ENCODE data around the gene COLQ.
A peak's percentile ranks its signal among the peaks of the same experiment; 100 is the strongest.
"Not testable (repeated sequence)": the region's sequence is repeated elsewhere in the genome, so short reads cannot be mapped to it uniquely, and the experiment has no call there.

The COLQ gene

DNA sequence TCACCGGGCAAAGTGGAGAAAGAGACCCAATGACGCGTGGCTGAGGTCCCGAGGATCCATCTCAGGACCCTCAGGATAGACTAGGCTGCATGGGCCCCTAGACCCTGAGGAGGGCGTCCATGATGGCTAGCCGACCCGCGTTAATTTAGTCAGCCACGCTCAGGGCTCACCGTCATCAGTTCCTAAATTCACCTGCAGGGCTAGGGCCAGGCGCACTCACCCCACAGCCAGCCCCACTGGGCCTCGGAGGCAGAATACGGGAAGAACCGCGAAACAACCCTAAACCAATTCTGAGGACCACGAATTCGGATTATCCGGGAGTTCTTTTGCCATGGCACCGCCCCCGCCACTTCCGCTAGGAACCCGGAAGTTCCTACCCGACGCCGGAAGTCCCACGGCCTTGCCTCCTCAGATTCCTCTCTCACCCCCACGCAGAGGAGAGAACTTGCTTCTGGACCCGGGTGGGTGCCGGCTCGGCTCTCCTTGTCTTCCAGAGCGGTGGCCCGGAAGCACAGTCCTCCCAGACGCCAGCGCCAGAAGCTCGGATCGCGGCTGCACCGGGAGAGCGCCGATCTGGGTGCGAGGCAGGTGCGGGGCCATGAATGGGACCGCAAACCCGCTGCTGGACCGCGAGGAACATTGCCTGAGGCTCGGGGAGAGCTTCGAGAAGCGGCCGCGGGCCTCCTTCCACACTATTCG, 94.2 kb downstream of the COLQ start, which contains the start of the genes EAF1 and METTL6:
TSS of gene EAF1 (plus strand) at position 417 of the 699 bp plus-strand sequence. CDS start at position 599, 182 bp downstream.
TSS of gene METTL6 (minus strand) at position 363 of the 699 bp plus-strand sequence. CDS start 1,033 bp downstream, outside the sequence.
- DNase-seq (ENCODE audit: low spot score) = peak; percentile 70

DNA sequence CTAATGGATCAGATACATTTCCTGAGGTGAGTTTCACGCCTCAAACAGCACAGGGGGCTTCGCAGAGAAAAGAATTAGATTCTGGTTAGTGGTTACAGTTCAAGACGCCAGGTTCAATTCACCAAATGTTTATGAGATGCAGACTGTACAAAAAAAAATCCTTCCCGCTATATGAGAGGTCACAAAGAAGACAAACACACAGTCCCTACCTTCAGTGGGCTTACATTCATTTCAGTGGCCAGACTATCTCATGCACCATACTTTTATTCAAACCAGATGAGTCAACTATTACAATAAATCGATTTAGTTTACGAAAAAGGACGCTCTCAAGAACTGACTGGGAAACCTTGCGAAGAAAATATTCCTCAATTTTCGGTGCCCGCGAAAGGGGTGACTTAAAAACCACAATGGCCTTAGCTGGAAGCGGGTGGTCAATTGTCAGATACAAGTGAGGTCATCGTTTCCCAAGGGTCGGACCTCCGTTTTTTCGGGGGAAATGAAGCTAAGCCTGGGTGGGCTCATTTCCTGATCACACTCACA, 94.9 kb downstream of the COLQ start:
- DNase-seq (ENCODE audit: low spot score) = no peak

DNA sequence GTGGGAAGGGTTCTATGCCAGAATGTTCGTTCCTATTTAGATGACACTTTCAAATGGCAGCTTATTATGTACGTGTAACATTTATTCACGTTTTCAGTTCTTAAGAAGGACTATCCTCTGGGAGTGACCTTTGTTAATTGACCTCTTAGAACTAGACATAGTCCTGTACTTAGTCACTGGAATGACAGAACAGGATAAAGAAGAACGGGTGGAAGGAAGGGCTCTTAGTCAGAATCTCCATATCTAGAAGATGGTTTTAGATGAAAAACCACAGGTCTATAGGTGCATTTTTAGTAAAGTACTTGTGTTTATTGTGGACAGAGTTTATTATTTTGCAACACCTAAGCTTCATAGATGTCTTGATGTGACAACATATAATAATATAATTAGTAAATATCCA, 100.6 kb downstream of the COLQ start:
- no peak for DNase-seq (ENCODE audit: low spot score)

DNA sequence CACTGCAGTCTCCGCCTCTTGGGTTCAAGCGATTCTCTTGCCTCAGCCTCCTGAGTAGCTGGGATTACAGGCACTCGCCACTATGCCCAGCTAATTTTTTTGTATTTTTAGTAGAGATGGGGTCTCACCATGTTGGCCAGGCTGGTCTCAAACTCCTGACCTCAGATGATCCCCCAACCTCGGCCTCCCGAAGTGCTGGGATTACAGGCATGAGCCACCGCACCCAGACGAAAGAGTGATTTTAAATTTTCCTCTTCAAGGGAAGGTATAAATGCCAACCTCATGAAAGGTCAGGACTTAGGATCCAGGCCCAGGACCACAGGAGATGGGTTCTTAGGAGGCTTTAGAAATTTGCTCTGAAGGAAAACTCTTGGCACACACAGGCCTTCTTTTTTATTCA, 110.5 kb downstream of the COLQ start:
- not testable (repeated sequence) for DNase-seq (ENCODE audit: low spot score)

DNA sequence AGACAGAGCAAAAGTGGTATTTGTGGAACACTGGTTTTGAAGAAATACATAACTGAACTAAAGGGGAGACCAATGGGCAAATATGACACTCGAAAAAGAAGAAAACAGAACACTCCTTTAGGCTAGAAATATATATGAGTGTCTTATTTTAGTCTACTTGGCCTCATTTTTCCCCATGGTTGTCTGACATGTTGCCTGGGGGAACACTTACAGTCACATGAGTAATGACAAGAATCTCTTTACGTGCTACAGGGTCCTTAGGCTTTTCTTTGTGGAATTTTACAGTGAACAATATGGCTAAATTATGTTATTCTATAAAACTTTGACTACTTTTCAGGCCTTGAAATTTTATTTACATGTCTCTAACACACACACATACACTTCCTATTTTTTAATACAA, 111.7 kb downstream of the COLQ start:
- no peak for DNase-seq (ENCODE audit: low spot score)

DNA sequence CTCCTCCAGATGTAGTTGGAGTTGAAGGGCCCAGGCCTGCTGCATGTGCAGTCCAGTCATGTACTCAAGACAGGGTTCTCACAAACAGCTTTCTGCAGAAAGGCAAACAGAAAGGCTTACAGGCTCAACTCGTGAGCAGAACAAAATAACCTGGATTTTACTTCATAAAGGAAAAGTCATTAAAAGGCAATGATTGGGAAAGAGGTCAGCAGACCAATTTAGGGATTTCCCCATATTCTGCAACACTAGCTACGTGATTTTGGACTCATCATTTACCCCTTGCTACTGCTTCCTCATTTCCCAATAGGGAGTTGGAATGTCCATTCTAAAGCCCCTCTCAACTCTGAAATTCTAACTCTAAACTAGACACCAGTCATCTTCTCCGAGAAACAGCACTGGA, 112.3 kb downstream of the COLQ start:
- no peak for DNase-seq (ENCODE audit: low spot score)

DNA sequence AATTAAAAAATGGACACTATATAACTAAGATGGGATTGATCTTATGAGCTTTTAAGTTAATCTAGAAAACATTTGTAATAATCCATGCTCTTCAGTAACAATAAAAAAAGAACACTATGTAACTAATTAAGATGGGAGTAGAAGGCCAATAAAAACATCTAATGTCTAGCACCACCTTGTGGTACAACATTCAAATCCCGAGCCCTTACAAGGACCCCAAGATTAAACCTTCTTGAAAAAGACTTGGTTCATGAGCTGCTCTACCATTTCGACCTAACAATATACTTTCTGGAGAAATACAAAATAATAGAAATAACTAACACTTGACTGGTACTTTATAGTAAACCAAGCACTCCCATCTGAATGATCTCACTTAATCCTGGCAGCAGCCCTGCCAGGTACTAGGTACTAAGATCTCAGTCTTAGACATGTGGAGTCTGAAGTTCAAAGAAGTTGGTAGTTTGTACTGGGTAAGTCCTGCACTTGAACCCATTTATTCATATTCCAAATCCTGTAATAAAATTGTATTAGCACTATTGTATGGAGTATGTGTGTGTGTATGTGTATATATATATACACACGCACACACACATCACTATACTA, 116.0 kb downstream of the COLQ start:
- peak; percentile 48 for DNase-seq (ENCODE audit: low spot score)

DNA sequence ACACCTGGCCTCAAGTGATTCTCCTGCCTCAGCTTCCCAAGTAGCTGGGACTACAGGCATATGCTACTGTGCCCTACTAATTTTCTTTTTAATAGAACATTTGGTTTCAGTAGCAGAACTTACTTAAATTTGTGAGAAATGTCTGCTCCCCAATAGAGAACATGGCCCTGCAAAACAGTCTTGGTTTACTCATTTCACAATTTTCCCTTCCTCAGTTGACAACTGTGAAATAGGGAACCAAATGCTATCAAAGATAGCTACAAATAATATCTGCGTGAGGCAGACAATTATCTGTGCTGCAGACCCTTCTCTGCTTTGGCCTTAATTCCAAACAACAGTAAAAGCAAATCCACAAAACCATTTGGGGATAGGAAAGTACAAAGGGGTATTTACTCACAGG, 116.7 kb downstream of the COLQ start:
- no peak for DNase-seq (ENCODE audit: low spot score)

DNA sequence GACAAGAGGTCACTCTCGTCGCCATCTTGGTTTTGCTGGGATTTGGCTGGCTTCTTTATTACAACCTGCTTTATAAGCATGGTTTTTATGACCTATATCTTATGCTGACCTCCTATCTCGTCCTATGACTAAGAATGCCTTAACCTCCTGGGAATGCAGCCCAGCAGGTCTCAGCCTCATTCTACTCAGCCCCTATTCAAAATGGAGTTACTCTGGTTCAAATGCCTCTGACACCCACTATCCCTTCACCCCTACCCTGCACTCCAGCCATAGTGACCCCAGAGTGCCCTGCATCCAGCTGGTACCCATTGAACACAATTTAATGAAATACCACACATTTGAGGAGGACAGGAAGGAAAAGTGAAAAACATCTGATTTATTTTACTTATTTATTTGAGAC, 117.5 kb downstream of the COLQ start:
- DNase-seq (ENCODE audit: low spot score) = no peak

DNA sequence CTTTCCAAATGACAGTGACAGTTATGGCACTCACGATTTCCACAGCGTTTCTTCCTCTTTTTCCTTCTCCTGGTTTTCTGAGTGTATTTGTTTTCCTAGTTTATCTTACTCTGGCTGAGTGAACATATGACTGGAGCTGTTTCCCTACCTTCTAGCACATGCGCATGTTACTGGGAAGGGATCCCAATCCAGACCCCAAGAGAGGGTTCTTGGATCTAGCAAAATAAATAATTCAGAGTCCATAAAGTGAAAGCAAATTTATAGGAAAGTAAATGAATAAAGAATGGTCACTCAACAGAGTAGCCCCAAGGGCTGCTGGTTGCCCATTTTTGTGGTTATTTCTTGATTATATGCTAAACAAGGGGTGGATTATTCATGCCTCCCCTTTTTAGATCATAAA, 118.0 kb downstream of the COLQ start:
- no peak for DNase-seq (ENCODE audit: low spot score)

DNA sequence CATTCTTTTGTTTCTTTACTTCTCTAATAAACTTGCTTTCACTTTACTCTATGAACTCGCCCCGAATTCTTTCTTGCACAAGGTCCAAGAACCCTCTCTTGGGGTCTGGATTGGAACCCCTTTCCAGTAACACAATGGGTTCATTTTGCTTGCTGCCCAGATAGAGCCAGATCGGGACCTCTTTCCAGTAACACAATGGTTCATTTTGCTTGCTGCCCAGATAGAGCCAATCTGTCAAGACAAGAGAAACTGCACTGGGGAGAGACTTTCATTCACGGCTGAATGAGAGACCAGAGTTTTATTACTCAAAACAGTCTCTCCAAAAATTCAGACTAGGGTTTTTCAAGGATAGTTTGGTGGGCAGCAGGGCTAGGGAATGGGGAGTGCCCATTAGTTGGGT, 119.6 kb downstream of the COLQ start:
- DNase-seq (ENCODE audit: low spot score) = no peak

Data from kidney capillary endothelial cell (primary cell).